ENCODE results near the gene SEZ6L. TPM values are rescaled to one million over a fixed set of nuclear protein-coding genes. Genes with fewer than 3 reads are reported as not detected.

SEZ6L gene
- total and polyA plus RNA-seq, 10 of the 15 experiments (the other 5 are each of a cell fraction or from before 2014, with no cell fraction given) = not detected

DNA sequence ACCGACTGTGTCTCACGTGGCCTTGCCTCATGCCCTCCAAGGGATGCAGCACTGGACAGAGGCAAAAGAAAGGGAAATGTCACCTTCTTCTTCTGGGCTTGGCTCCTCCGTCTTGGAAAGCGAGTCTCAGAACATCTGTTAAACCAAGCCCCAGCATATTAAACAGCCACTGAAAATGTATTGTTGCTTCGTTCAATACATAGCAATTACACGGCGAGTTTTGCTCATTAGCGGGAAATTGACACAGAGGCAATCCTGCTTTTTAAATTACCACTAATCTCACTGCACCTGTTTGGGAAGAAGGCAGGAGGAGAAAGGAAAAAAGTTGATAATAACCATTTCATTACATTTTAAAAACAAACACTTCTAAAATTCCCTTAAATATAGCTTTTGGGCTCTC is 72.1 kb downstream of the SEZ6L start:
- Histone ChIP-seq H3K27me3 (replicated peaks in 1 of 2; ENCODE audit: control insufficient read depth in 2 of 2, insufficient read depth in 2 of 2, low read length in 1 of 2) (peaks cover 0 to 2% of the 10 kb centered on the region in 2 experiments; a peak in 2 of 4 replicates), H3K4me2 (ENCODE audit: control insufficient read depth, insufficient read depth) (no peak overlapping the region), H3K4me3 (no peak overlapping the region), H3K9ac (ENCODE audit: control insufficient read depth, insufficient read depth, low read length) (no peak overlapping the region), H2AFZ (ENCODE audit: control insufficient read depth, low read depth, low read length) (no peak overlapping the region), H3K79me2 (ENCODE audit: control insufficient read depth, insufficient read depth, low read length) (no peaks in the 10 kb centered on the region), H3K9me3 (replicated peaks; ENCODE audit: control insufficient read depth, insufficient read depth, low read length) (no peaks in the 10 kb centered on the region), H3K27ac (ENCODE audit: control insufficient read depth, insufficient read depth) (no peak overlapping the region), H4K20me1 (ENCODE audit: control insufficient read depth, insufficient read depth) (no peaks in the 10 kb centered on the region; the same call in 1 of the 2 replicates), H3K4me1 (ENCODE audit: control insufficient read depth, insufficient read depth, low read length) (no peaks in the 10 kb centered on the region), H3K36me3 (ENCODE audit: control insufficient read depth in 2 of 2, insufficient read depth in 2 of 2, low read length in 1 of 2) (no peaks in the 10 kb centered on the region)
- DNase-seq (ENCODE audit: low read depth, low spot score) = no peak
- BruUV-seq (replicated peaks) = no TSS peak
- ChIA-PET SMC1A (ENCODE audit: uncharacterized antibody, unreplicated experiment) (no interaction called here), CTCF (no interaction called here), POLR2A (no interaction called here), RAD21 (ENCODE audit: unreplicated experiment) (no interaction called here)
- no peak for ATAC-seq
- WGBS (ENCODE audit: insufficient coverage, insufficient replicate concordance, low lambda C conversion rate, missing lambda C conversion rate) = 39% methylated on average over 8 of the region's 8 CpGs
- intact Hi-C loops (cut with micrococcal nuclease; ENCODE audit: unreplicated experiment) = no loop called here
- in situ Hi-C loops (cut with MboI) = no loop called here
- no peak for FAIRE-seq
- TF ChIP-seq JUND (IDR thresholded peaks at IDR 0.05; ENCODE audit: low read depth, low read length) = no peak
- TF ChIP-seq NR2C1 (IDR thresholded peaks at IDR 0.05) = no peak
- no peak for TF ChIP-seq HCFC1 (IDR thresholded peaks at IDR 0.05; ENCODE audit: low read length)
- TF ChIP-seq, protein P1, sequence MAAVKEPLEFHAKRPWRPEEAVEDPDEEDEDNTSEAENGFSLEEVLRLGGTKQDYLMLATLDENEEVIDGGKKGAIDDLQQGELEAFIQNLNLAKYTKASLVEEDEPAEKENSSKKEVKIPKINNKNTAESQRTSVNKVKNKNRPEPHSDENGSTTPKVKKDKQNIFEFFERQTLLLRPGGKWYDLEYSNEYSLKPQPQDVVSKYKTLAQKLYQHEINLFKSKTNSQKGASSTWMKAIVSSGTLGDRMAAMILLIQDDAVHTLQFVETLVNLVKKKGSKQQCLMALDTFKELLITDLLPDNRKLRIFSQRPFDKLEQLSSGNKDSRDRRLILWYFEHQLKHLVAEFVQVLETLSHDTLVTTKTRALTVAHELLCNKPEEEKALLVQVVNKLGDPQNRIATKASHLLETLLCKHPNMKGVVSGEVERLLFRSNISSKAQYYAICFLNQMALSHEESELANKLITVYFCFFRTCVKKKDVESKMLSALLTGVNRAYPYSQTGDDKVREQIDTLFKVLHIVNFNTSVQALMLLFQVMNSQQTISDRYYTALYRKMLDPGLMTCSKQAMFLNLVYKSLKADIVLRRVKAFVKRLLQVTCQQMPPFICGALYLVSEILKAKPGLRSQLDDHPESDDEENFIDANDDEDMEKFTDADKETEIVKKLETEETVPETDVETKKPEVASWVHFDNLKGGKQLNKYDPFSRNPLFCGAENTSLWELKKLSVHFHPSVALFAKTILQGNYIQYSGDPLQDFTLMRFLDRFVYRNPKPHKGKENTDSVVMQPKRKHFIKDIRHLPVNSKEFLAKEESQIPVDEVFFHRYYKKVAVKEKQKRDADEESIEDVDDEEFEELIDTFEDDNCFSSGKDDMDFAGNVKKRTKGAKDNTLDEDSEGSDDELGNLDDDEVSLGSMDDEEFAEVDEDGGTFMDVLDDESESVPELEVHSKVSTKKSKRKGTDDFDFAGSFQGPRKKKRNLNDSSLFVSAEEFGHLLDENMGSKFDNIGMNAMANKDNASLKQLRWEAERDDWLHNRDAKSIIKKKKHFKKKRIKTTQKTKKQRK (IDR thresholded peaks at IDR 0.05; ENCODE audit: low read depth, low read length) = no peak
- TF ChIP-seq BCL3 (IDR thresholded peaks at IDR 0.05; ENCODE audit: borderline replicate concordance, insufficient read depth, low read depth, low read length, poor library complexity, severe bottlenecking) = no peak
- no peak for TF ChIP-seq BACH1 (IDR thresholded peaks at IDR 0.05; ENCODE audit: borderline replicate concordance)
- TF ChIP-seq NFXL1 (IDR thresholded peaks at IDR 0.05; ENCODE audit: borderline replicate concordance) = no peak
- TF ChIP-seq RBBP5 (conservative IDR thresholded peaks at IDR 0.05) = no peak
- TF ChIP-seq, protein P2, sequence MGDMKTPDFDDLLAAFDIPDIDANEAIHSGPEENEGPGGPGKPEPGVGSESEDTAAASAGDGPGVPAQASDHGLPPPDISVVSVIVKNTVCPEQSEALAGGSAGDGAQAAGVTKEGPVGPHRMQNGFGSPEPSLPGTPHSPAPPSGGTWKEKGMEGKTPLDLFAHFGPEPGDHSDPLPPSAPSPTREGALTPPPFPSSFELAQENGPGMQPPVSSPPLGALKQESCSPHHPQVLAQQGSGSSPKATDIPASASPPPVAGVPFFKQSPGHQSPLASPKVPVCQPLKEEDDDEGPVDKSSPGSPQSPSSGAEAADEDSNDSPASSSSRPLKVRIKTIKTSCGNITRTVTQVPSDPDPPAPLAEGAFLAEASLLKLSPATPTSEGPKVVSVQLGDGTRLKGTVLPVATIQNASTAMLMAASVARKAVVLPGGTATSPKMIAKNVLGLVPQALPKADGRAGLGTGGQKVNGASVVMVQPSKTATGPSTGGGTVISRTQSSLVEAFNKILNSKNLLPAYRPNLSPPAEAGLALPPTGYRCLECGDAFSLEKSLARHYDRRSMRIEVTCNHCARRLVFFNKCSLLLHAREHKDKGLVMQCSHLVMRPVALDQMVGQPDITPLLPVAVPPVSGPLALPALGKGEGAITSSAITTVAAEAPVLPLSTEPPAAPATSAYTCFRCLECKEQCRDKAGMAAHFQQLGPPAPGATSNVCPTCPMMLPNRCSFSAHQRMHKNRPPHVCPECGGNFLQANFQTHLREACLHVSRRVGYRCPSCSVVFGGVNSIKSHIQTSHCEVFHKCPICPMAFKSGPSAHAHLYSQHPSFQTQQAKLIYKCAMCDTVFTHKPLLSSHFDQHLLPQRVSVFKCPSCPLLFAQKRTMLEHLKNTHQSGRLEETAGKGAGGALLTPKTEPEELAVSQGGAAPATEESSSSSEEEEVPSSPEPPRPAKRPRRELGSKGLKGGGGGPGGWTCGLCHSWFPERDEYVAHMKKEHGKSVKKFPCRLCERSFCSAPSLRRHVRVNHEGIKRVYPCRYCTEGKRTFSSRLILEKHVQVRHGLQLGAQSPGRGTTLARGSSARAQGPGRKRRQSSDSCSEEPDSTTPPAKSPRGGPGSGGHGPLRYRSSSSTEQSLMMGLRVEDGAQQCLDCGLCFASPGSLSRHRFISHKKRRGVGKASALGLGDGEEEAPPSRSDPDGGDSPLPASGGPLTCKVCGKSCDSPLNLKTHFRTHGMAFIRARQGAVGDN (IDR thresholded peaks at IDR 0.05) = no peak
- TF ChIP-seq CEBPB (IDR thresholded peaks at IDR 0.05; ENCODE audit: borderline replicate concordance in 1 of 2, low read depth in 2 of 2, low read length in 2 of 2) = no peak
